HEK293T (cell line): Measurements from ENCODE around the gene INS.
"Not testable (repeated sequence)": the region's sequence is repeated elsewhere in the genome, so short reads cannot be mapped to it uniquely, and the experiment has no call there.

ENCODE experiments used
- HDGF ChIP-seq: fragments of 450-650 bp; IDR thresholded peaks from 2 replicates; pipeline ENCODE4 v1.6.1; 2017; ENCODE audit warnings: antibody characterized with exemption, borderline replicate concordance
- PKNOX1 ChIP-seq: fragments of 450-650 bp; IDR thresholded peaks from 2 replicates; pipeline ENCODE4 v1.6.1; 2016
- SUZ12 ChIP-seq: fragments of 450-650 bp; IDR thresholded peaks from 2 replicates; pipeline ENCODE4 v1.6.1; 2016; ENCODE audit warnings: mild to moderate bottlenecking
- ZNF384 ChIP-seq: fragments of 450-650 bp; IDR thresholded peaks from 2 replicates; pipeline ENCODE4 v1.6.1; 2016

GRCh38 chr11:2178055-2178773, 17.2 kb upstream of the INS start:
- not testable (repeated sequence) for TF ChIP-seq ZNF384, HDGF, PKNOX1, SUZ12
